Endothelial cell of umbilical vein (primary cell): ENCODE data around the gene OLIG3. TPM values are rescaled to one million over a fixed set of nuclear protein-coding genes. Genes with fewer than 3 reads are reported as not detected.

Experiments used
- BruUV-seq: library from RNA; stranded (reverse); fragments of 400-500 nt; replicated peaks from 2 replicates; lab custom pipeline; 2021; lab: Mats Ljungman, UMichigan
- CTCF ChIA-PET: fragments of 300-600, 350-600 bp; sonication (Branson Sonifier 250); formaldehyde crosslinking; loops from one replicate; lab custom pipeline; 2021; ENCODE audit warnings: antibody characterized with exemption, inconsistent platforms; lab: Charles Lee
- POLR2A ChIA-PET: fragments of 300-600, 350-600 bp; sonication (Branson Sonifier 250); formaldehyde crosslinking; loops from one replicate; lab custom pipeline; 2021; ENCODE audit warnings: antibody characterized with exemption, inconsistent platforms; lab: Charles Lee
- DNase-seq: peaks from one replicate; pipeline ENCODE4 v3.0.0-alpha.2; 2011; ENCODE audit warnings: low read depth, low spot score
- FAIRE-seq: peaks from 2 replicates; lab custom pipeline; 2011; peaks lifted over from hg19 to GRCh38; lab: Jason Lieb, UNC
- H2AFZ ChIP-seq: 2 replicates; pipeline ENCODE4 v1.6.0; 2012; ENCODE audit warnings: low read depth, low read length, control low read depth, inconsistent platforms
- H3K27ac ChIP-seq: 2 replicates; pipeline ENCODE4 v1.5.1; 2011; ENCODE audit warnings: low read depth, mild to moderate bottlenecking, control low read depth, low read length, moderate library complexity; ENCODE audit not compliant: insufficient read depth
- H3K27me3 ChIP-seq, 2 experiments: 2 replicates each; pipeline versions ENCODE4 v1.6.0 to v1.6.1; 2011; ENCODE audit warnings: low read length in 2 of 2, mixed read lengths in 1 of 2; ENCODE audit not compliant: control insufficient read depth in 2 of 2, insufficient read depth in 2 of 2
- H3K36me3 ChIP-seq, 2 experiments: 2 replicates in 1 of 2; 3 replicates in 1 of 2; pipeline ENCODE4 v1.5.1; 2011; ENCODE audit warnings: low read length in 2 of 2, mild to moderate bottlenecking in 1 of 2, moderate library complexity in 1 of 2; ENCODE audit not compliant: control insufficient read depth in 2 of 2, insufficient read depth in 2 of 2; ENCODE audit errors: extremely low read depth in 1 of 2
- H3K4me1 ChIP-seq: 3 replicates; pipeline ENCODE4 v1.5.1; 2011; ENCODE audit warnings: mild to moderate bottlenecking, low read length; ENCODE audit not compliant: control insufficient read depth, insufficient read depth; ENCODE audit errors: extremely low read depth
- H3K4me2 ChIP-seq: 2 replicates; pipeline ENCODE4 v1.6.1; 2011; ENCODE audit warnings: low read length, control low read depth, mixed read lengths; ENCODE audit not compliant: insufficient read depth
- H3K4me3 ChIP-seq, 3 experiments: fragments of 200-600 bp in 1 of 3; sonication (generic), shearing (Covaris generic) in 1 of 3; replicated peaks in 1 of 3; 2 replicates each; pipeline ENCODE4 v1.5.1; 2011 to 2016; ENCODE audit warnings: control low read depth in 3 of 3, low read length in 3 of 3, mild to moderate bottlenecking in 2 of 3, inconsistent platforms in 1 of 3, low read depth in 1 of 3, moderate library complexity in 1 of 3; ENCODE audit not compliant: insufficient read depth in 1 of 3
- H3K79me2 ChIP-seq: 2 replicates; pipeline ENCODE4 v1.6.0; 2012; ENCODE audit warnings: low read length, inconsistent platforms; ENCODE audit not compliant: control insufficient read depth, insufficient read depth
- H3K9ac ChIP-seq: replicated peaks from 2 replicates; pipeline ENCODE3; 2011; ENCODE audit warnings: low read length, control low read depth; ENCODE audit not compliant: insufficient read depth; ENCODE audit errors: extremely low read depth
- H3K9me1 ChIP-seq: replicated peaks from 3 replicates; pipeline ENCODE4 v1.6.0; 2011; ENCODE audit warnings: mild to moderate bottlenecking, low read length; ENCODE audit not compliant: control insufficient read depth, insufficient read depth; ENCODE audit errors: extremely low read depth
- H3K9me3 ChIP-seq: replicated peaks from 2 replicates; pipeline ENCODE4 v1.5.1; 2012; ENCODE audit warnings: low read length, inconsistent platforms; ENCODE audit not compliant: control insufficient read depth, insufficient read depth
- H4K20me1 ChIP-seq: replicated peaks from 2 replicates; pipeline ENCODE3; 2011; ENCODE audit warnings: mild to moderate bottlenecking, low read length; ENCODE audit not compliant: control insufficient read depth, insufficient read depth; ENCODE audit errors: extremely low read depth
- EZH2 ChIP-seq: IDR thresholded peaks from 2 replicates; pipeline ENCODE4 v1.6.1; 2012; ENCODE audit warnings: borderline replicate concordance, low read depth, mild to moderate bottlenecking, moderate library complexity, low read length, inconsistent platforms; ENCODE audit not compliant: severe bottlenecking
- GATA2 ChIP-seq: IDR thresholded peaks from 2 replicates; pipeline ENCODE4 v1.7.0; 2011; ENCODE audit warnings: low read depth, mild to moderate bottlenecking, moderate library complexity, mixed read lengths, low read length; ENCODE audit not compliant: insufficient read length, insufficient read depth
- JUN ChIP-seq: IDR thresholded peaks from 2 replicates; pipeline ENCODE4 v1.6.1; 2011; ENCODE audit warnings: borderline replicate concordance, low read depth; ENCODE audit not compliant: insufficient read length, insufficient read depth
- MYC ChIP-seq: IDR thresholded peaks from one replicate; pipeline ENCODE4 v1.6.1; 2011; ENCODE audit warnings: mild to moderate bottlenecking, low read depth, low read length
- POLR2A ChIP-seq: IDR thresholded peaks from 2 replicates; pipeline ENCODE4 v1.6.1; 2012; ENCODE audit warnings: low read depth, mild to moderate bottlenecking, control low read depth, low read length
- POLR2AphosphoS5 ChIP-seq: IDR thresholded peaks from 2 replicates; pipeline ENCODE4 v1.6.1; 2012; ENCODE audit warnings: low read depth, mild to moderate bottlenecking, control low read depth, low read length, moderate library complexity; ENCODE audit not compliant: insufficient read depth
- dilution Hi-C: fragments of 300-500 bp; cut with MboI; formaldehyde crosslinking; loops from one replicate; pipeline ENCODE4 v1.15.0; 2019; ENCODE audit warnings: low sequenced_read_pairs; ENCODE audit not compliant: extremely low pct_ligation_motif_present
- intact Hi-C: fragments of 100-400 bp; cut with micrococcal nuclease; formaldehyde crosslinking; loops from one replicate; pipeline ENCODE4 v1.10.0; 2022
- polyA plus RNA-seq, 4 experiments: library from polyadenylated mRNA; depleted of rRNA in 3 of 4; stranded (reverse) in 3 of 4; unstranded in 1 of 4; fragments of >200 nt; gene quantifications; 2 replicates each; pipeline versions ENCODE4 v1.2.1 to v1.2.3, GENCODE V29; 2011 to 2012; ENCODE audit warnings: missing spikeins in 1 of 4
- total RNA-seq: library from RNA; stranded (reverse); gene quantifications from 2 replicates; pipeline ENCODE4 v1.2.3, GENCODE V29; 2021
- TF ChIP-seq, protein P1 (sequence below), 2 donors: IDR thresholded peaks; 1 replicate in 1 of 2; 2 replicates in 1 of 2; pipeline ENCODE4 v1.5.1; 2011; ENCODE audit warnings: low read length in 2 of 2, mild to moderate bottlenecking in 2 of 2, moderate library complexity in 2 of 2, control low read depth in 1 of 2, inconsistent platforms in 1 of 2, low read depth in 1 of 2; ENCODE audit not compliant: insufficient read depth in 1 of 2; ENCODE audit errors: extremely low read depth in 1 of 2

OLIG3 gene
- total and polyA plus RNA-seq, 2 donors (not counting 3 experiments of a cell fraction or from before 2014, with no cell fraction given), result not detected

DNA sequence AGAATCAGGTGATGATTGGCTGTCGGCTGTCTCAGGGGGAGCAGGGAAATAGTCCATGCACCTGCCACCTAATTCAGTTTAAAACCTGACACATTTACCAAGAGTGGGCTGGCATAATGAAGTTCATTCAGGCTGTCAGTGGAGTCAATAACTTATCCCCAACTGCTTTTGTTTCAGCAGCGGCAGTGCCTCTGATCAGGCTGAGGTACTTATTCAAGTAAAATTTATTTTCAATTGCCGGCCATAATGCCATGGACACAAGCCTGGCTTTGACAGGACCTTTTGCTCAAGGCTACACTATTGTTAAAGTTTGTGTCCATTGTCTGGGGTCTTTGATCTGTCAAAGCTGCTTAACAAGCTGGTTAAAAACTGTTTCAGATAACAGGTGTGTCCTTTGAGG lies 20.6 kb downstream of the OLIG3 start:
- H3K79me2 ChIP-seq, result no peaks in the 10 kb centered on the region
- H3K4me1 ChIP-seq, result no peaks in the 10 kb centered on the region
- no peak for TF ChIP-seq POLR2AphosphoS5
- no peak for TF ChIP-seq MYC
- TF ChIP-seq, protein P1, sequence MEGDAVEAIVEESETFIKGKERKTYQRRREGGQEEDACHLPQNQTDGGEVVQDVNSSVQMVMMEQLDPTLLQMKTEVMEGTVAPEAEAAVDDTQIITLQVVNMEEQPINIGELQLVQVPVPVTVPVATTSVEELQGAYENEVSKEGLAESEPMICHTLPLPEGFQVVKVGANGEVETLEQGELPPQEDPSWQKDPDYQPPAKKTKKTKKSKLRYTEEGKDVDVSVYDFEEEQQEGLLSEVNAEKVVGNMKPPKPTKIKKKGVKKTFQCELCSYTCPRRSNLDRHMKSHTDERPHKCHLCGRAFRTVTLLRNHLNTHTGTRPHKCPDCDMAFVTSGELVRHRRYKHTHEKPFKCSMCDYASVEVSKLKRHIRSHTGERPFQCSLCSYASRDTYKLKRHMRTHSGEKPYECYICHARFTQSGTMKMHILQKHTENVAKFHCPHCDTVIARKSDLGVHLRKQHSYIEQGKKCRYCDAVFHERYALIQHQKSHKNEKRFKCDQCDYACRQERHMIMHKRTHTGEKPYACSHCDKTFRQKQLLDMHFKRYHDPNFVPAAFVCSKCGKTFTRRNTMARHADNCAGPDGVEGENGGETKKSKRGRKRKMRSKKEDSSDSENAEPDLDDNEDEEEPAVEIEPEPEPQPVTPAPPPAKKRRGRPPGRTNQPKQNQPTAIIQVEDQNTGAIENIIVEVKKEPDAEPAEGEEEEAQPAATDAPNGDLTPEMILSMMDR (IDR thresholded peaks at IDR 0.05; ENCODE audit: extremely low read depth in 1 of 2, insufficient read depth in 1 of 2, low read depth in 1 of 2, low read length in 2 of 2), result no peak
- TF ChIP-seq JUN, result no peak
- TF ChIP-seq EZH2, result no peak
- TF ChIP-seq POLR2A, result no peak
- no peak for TF ChIP-seq GATA2
- POLR2A ChIA-PET, result no interaction called here
- no peak overlapping the region for H2AFZ ChIP-seq
- no TSS peak for BruUV-seq
- no peak overlapping the region for H3K4me3 ChIP-seq
- intact Hi-C loops (no loop called here), dilution Hi-C loops (no loop called here)
- no peak overlapping the region for H3K27ac ChIP-seq
- no peaks in the 10 kb centered on the region for H3K9me3 ChIP-seq
- H3K27me3 ChIP-seq, result peaks cover 11 to 13% of the 10 kb centered on the region in 2 experiments
- no peaks in the 10 kb centered on the region for H4K20me1 ChIP-seq
- CTCF ChIA-PET, result no interaction called here
- no peak overlapping the region for H3K9ac ChIP-seq
- no peaks in the 10 kb centered on the region for H3K36me3 ChIP-seq
- no peak for DNase-seq
- no peak for FAIRE-seq
- H3K4me2 ChIP-seq, result no peak overlapping the region
- no peaks in the 10 kb centered on the region for H3K9me1 ChIP-seq
